GM12878 (cell line): ENCODE results near the gene EFNA3.

Experiments
- GABPA ChIP-seq: IDR thresholded peaks from 2 replicates; pipeline ENCODE4 v1.6.1; 2014; ENCODE audit warnings: antibody characterized with exemption, low read depth, mild to moderate bottlenecking, inconsistent platforms
- POLR2A ChIP-seq: IDR thresholded peaks from 2 replicates; pipeline ENCODE4 v1.6.1; 2011; ENCODE audit warnings: low read depth, mild to moderate bottlenecking, low read length

DNA sequence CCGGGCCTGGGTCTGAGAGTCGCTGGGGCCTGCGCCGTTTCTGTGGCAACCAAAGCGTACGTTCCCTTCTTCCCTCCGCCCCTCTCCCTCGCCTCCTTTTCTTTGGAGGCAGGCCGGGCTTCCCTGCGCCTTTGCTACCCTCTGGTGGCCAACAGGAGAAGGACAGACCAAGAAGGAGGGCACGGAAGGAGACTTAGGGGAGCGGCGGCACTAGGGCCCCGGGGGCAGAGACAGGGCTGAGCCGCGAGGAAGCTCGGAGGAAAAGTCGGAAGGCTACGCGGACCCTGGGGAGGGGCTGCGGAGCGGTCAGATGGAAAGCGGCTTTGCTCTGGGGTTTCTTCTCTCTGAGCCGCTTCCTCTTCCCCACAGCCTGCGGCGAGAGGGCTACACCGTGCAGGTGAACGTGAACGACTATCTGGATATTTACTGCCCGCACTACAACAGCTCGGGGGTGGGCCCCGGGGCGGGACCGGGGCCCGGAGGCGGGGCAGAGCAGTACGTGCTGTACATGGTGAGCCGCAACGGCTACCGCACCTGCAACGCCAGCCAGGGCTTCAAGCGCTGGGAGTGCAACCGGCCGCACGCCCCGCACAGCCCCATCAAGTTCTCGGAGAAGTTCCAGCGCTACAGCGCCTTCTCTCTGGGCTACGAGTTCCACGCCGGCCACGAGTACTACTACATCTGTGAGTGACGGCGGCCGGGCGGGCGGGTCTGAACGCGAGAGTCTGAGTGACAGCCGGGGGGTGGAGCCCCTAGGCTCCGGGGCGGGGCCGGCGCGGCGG, 6.3 kb downstream of the EFNA3 start:
- no peak; the same call in 1 of the 2 replicates for TF ChIP-seq GABPA
- TF ChIP-seq POLR2A = no peak; the same call in 1 of the 2 replicates
